BLaER1 treated with 17β-estradiol and CSF1 and Interleukin-3, amounts not matched to agents 10 nM and 100 nM (cell line): Measurements from ENCODE around the gene DPYSL3.

Source experiments
- H3K27ac ChIP-seq, 11 experiments: shearing (Covaris generic); formaldehyde crosslinking; 2 replicates each; pipeline ENCODE4 v1.8.1; 2022
- H3K27me3 ChIP-seq, 11 experiments: shearing (Covaris generic); formaldehyde crosslinking; 2 replicates each; pipeline ENCODE4 v1.8.1; 2022
- H3K36me3 ChIP-seq, 11 experiments: shearing (Covaris generic); formaldehyde crosslinking; 2 replicates each; pipeline ENCODE4 v1.8.1; 2022
- H3K4me1 ChIP-seq, 10 experiments: shearing (Covaris generic); formaldehyde crosslinking; 2 replicates each; pipeline ENCODE4 v1.8.1; 2022
- H3K4me2 ChIP-seq, 11 experiments: shearing (Covaris generic); formaldehyde crosslinking; 2 replicates each; pipeline ENCODE4 v1.8.1; 2022
- H3K4me3 ChIP-seq, 10 experiments: shearing (Covaris generic); formaldehyde crosslinking; 2 replicates each; pipeline ENCODE4 v1.8.1; 2022
- H3K9ac ChIP-seq, 11 experiments: shearing (Covaris generic); formaldehyde crosslinking; 2 replicates each; pipeline ENCODE4 v1.8.1; 2022
- H3K9me3 ChIP-seq, 11 experiments: shearing (Covaris generic); formaldehyde crosslinking; replicated peaks in 1 of 11; 2 replicates each; pipeline ENCODE4 v1.8.1; 2022
- H4K20me1 ChIP-seq, 11 experiments: shearing (Covaris generic); formaldehyde crosslinking; 2 replicates each; pipeline ENCODE4 v1.8.1; 2022
- Cebpa-rat ChIP-seq, 11 experiments: shearing (Covaris generic); IDR thresholded peaks; 2 replicates each; pipeline ENCODE4 v1.8.1; 2022

DPYSL3 gene

GRCh38 chr5:147361441-147362175, 148.3 kb downstream of the DPYSL3 start:
- Histone ChIP-seq H3K36me3 (no peaks in the 10 kb centered on the region), H3K27me3 (no peaks in the 10 kb centered on the region), H3K4me2 (no peak overlapping the region), H3K9me3 (no peaks in the 10 kb centered on the region), H4K20me1 (no peaks in the 10 kb centered on the region), H3K4me3 (no peak overlapping the region), H3K4me1 (no peaks in the 10 kb centered on the region), H3K27ac (no peak overlapping the region), H3K9ac (no peak overlapping the region)
- no peak for TF ChIP-seq Cebpa-rat (IDR thresholded peaks at IDR 0.05)

- no peaks in the 10 kb centered on the region for H3K27me3 ChIP-seq
- no peak overlapping the region for H3K9ac ChIP-seq
- H3K27ac ChIP-seq, result no peak overlapping the region
- H3K4me1 ChIP-seq, result no peaks in the 10 kb centered on the region
- H3K36me3 ChIP-seq, result no peaks in the 10 kb centered on the region
- no peak overlapping the region for H3K4me3 ChIP-seq
- no peak overlapping the region for H3K4me2 ChIP-seq
- H4K20me1 ChIP-seq, result no peaks in the 10 kb centered on the region
- H3K9me3 ChIP-seq, result no peaks in the 10 kb centered on the region
- no peak for TF ChIP-seq Cebpa-rat (IDR thresholded peaks at IDR 0.05)
These were observed 149.1 kb downstream of the DPYSL3 start for GRCh38 chr5:147360816-147361215.

GRCh38 chr5:147359581-147359980, 150.3 kb downstream of the DPYSL3 start:
- TF ChIP-seq Cebpa-rat (IDR thresholded peaks at IDR 0.05), result no peak
- Histone ChIP-seq H3K9ac (no peak overlapping the region), H3K4me1 (no peaks in the 10 kb centered on the region), H3K4me3 (no peak overlapping the region), H3K4me2 (no peak overlapping the region), H4K20me1 (no peaks in the 10 kb centered on the region), H3K36me3 (no peaks in the 10 kb centered on the region), H3K9me3 (no peaks in the 10 kb centered on the region), H3K27me3 (no peaks in the 10 kb centered on the region), H3K27ac (no peak overlapping the region)

GRCh38 chr5:147359101-147359500, 150.8 kb downstream of the DPYSL3 start:
- no peaks in the 10 kb centered on the region for H3K4me1 ChIP-seq
- no peaks in the 10 kb centered on the region for H3K27me3 ChIP-seq
- TF ChIP-seq Cebpa-rat (IDR thresholded peaks at IDR 0.05), result no peak
- no peak overlapping the region for H3K27ac ChIP-seq
- H4K20me1 ChIP-seq, result no peaks in the 10 kb centered on the region
- H3K4me3 ChIP-seq, result no peak overlapping the region
- no peak overlapping the region for H3K4me2 ChIP-seq
- no peaks in the 10 kb centered on the region for H3K9me3 ChIP-seq
- H3K36me3 ChIP-seq, result no peaks in the 10 kb centered on the region
- H3K9ac ChIP-seq, result no peak overlapping the region

- Histone ChIP-seq H3K27ac (no peak overlapping the region), H3K27me3 (no peaks in the 10 kb centered on the region), H4K20me1 (no peaks in the 10 kb centered on the region), H3K9me3 (no peaks in the 10 kb centered on the region), H3K4me1 (peaks cover 0 to 12% (median 9%) of the 10 kb centered on the region in 10 experiments; a peak in 12 of 20 replicates), H3K4me2 (no peak overlapping the region), H3K36me3 (no peaks in the 10 kb centered on the region), H3K4me3 (no peak overlapping the region), H3K9ac (no peak overlapping the region)
- TF ChIP-seq Cebpa-rat (IDR thresholded peaks at IDR 0.05), result no peak
These were observed 160.6 kb downstream of the DPYSL3 start for GRCh38 chr5:147349241-147349640.

- Histone ChIP-seq H3K9me3 (no peaks in the 10 kb centered on the region), H3K27ac (no peak overlapping the region), H3K27me3 (no peaks in the 10 kb centered on the region), H3K36me3 (no peaks in the 10 kb centered on the region), H4K20me1 (no peaks in the 10 kb centered on the region), H3K4me2 (no peak overlapping the region), H3K9ac (no peak overlapping the region), H3K4me1 (peaks cover 0 to 12% (median 9%) of the 10 kb centered on the region in 10 experiments; a peak in 12 of 20 replicates), H3K4me3 (no peak overlapping the region)
- no peak for TF ChIP-seq Cebpa-rat (IDR thresholded peaks at IDR 0.05)
These were observed 161.4 kb downstream of the DPYSL3 start for GRCh38 chr5:147348451-147348850.

GRCh38 chr5:147348046-147348445, 161.8 kb downstream of the DPYSL3 start:
- Histone ChIP-seq H3K36me3 (no peaks in the 10 kb centered on the region), H3K9me3 (no peaks in the 10 kb centered on the region), H3K4me3 (no peak overlapping the region), H3K27ac (no peak overlapping the region), H3K27me3 (no peaks in the 10 kb centered on the region), H3K9ac (no peak overlapping the region), H4K20me1 (no peaks in the 10 kb centered on the region), H3K4me1 (peaks cover 0 to 8% (median 6%) of the 10 kb centered on the region in 10 experiments; a peak in 12 of 20 replicates), H3K4me2 (no peak overlapping the region)
- TF ChIP-seq Cebpa-rat (IDR thresholded peaks at IDR 0.05), result no peak

GRCh38 chr5:147346006-147346561, 163.8 kb downstream of the DPYSL3 start:
- H4K20me1 ChIP-seq, result no peaks in the 10 kb centered on the region
- H3K27me3 ChIP-seq, result no peaks in the 10 kb centered on the region
- no peak overlapping the region for H3K9ac ChIP-seq
- no peak for TF ChIP-seq Cebpa-rat (IDR thresholded peaks at IDR 0.05)
- H3K27ac ChIP-seq, result no peak overlapping the region
- H3K36me3 ChIP-seq, result no peaks in the 10 kb centered on the region
- no peaks in the 10 kb centered on the region for H3K4me1 ChIP-seq
- H3K4me3 ChIP-seq, result no peak overlapping the region
- no peaks in the 10 kb centered on the region for H3K9me3 ChIP-seq
- H3K4me2 ChIP-seq, result no peak overlapping the region

- Histone ChIP-seq H3K27me3 (no peaks in the 10 kb centered on the region), H4K20me1 (no peaks in the 10 kb centered on the region), H3K36me3 (no peaks in the 10 kb centered on the region), H3K4me2 (no peak overlapping the region), H3K9me3 (no peaks in the 10 kb centered on the region), H3K9ac (no peak overlapping the region), H3K27ac (no peak overlapping the region), H3K4me3 (no peak overlapping the region), H3K4me1 (no peaks in the 10 kb centered on the region)
- TF ChIP-seq Cebpa-rat (IDR thresholded peaks at IDR 0.05), result no peak
These were observed 165.0 kb downstream of the DPYSL3 start for GRCh38 chr5:147344861-147345260.

- H4K20me1 ChIP-seq, result no peaks in the 10 kb centered on the region
- H3K27ac ChIP-seq, result no peak overlapping the region
- no peak overlapping the region for H3K4me2 ChIP-seq
- peaks cover 0 to 8% (median 0%) of the 10 kb centered on the region in 11 experiments; a peak in 1 of 22 replicates for H3K9me3 ChIP-seq
- H3K4me3 ChIP-seq, result no peak overlapping the region
- no peaks in the 10 kb centered on the region for H3K27me3 ChIP-seq
- no peaks in the 10 kb centered on the region for H3K36me3 ChIP-seq
- no peak for TF ChIP-seq Cebpa-rat (IDR thresholded peaks at IDR 0.05)
- no peak overlapping the region for H3K9ac ChIP-seq
- H3K4me1 ChIP-seq, result no peaks in the 10 kb centered on the region
These were observed 168.5 kb downstream of the DPYSL3 start for GRCh38 chr5:147341345-147341744.
